HPDE6-E6E7 (cell line): ENCODE measurements around the gene DNAJC21.
A peak's percentile ranks its signal among the peaks of the same experiment; 100 is the strongest.
"Not testable (repeated sequence)": the region's sequence is repeated elsewhere in the genome, so short reads cannot be mapped to it uniquely, and the experiment has no call there.

Experiments used
- DNase-seq: peaks from one replicate; pipeline ENCODE4 v3.0.0; 2011; ENCODE audit warnings: missing footprints; ENCODE audit errors: extremely low spot score

The DNAJC21 gene

GRCh38 chr5:34923256-34923655, 6.1 kb upstream of the DNAJC21 start:
- not testable (repeated sequence) for DNase-seq

DNA sequence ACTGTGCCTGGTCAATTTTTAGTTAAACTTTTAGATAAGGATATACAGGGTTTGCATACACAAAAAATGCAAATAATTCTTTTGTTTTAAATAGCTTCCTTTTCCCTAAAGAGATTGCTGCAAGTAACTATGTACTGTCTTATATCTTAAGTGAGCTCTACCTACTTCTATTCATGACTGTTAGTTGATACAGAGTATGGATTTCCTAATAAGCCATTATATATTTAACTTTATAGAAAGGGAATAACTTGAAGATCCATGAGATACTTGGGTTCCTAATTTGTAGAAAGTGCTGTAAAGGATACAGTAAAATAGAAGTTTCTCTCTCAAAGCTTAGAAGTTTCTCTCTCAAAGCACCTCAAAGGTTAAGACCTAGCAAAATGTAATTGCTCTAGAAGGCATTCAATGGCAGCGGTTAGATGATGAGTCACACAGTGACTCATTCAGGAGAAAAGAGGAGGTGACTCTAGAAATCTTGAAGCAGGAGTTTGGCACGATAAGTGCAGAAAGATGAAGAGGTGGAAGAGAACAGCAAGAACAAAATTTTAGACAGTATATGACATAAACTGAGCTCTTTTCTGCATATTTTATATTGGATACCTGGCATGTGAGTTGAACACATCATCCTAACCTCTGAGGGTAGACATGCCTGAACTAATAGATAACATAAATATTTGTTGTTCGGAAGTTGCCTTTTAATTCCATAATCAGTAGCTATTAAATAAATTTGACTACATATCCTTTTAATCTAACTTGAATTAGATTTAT, 5.5 kb upstream of the DNAJC21 start:
- peak; percentile 51 for DNase-seq

DNA sequence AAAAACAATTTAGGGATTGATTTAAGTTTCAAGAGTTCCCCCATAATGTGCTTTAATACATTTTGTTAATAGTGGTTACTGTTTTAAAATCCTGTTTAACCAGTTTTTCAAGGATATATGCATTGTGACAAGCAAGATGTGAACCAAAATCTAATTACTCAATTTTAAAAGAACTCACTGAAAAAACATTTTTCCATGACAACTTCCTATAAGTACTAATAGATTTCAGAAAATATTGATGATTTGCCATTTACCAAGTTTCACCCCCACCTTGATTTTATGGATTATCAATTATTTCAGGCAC, 4.9 kb upstream of the DNAJC21 start:
- no peak for DNase-seq

GRCh38 chr5:34926318-34926888, 3.0 kb upstream of the DNAJC21 start:
- DNase-seq, result no peak

- no peak for DNase-seq
These were observed 1.6 kb upstream of the DNAJC21 start for GRCh38 chr5:34927785-34928184.

- DNase-seq, result no peak
These were observed 1.1 kb upstream of the DNAJC21 start for GRCh38 chr5:34928267-34928666.

DNA sequence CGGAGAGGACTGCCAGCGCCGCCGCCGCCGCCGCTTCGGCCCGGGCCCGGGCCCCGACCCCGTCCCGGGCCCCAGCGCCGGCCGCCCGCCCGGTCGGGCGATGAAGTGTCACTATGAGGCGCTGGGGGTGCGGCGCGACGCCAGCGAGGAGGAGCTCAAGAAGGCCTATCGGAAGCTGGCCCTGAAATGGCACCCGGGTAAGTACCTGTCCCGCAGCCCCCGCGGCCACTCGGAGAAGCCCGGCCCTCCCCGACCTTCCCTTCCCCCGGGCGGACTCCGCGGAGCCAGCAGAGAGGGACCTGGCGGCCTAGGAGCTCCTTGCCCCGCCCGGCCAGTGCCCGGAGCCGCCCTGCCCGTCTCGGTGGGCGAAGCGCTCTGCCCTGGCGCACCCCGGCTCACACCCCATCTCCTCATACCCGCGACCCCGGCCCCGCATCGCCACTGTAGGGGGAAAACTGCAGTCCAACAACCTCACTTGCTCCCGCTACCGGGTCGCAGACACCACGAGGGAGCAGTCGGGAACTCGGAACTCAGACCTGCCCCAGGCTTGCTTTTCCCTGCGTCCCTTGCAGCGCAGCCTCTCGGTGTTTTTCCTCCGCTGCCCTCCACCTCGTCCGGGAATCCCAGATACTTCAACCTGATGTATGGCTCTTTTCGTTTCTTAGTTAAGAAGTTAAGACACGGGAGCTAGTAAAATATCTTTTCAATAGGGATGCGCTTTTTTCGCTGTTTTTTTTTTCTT, 532 bp downstream of the DNAJC21 start:
- peak; percentile 57 for DNase-seq

GRCh38 chr5:34930462-34930844, 1.1 kb downstream of the DNAJC21 start:
- no peak for DNase-seq

GRCh38 chr5:34930870-34931269, 1.5 kb downstream of the DNAJC21 start:
- DNase-seq, result no peak

DNA sequence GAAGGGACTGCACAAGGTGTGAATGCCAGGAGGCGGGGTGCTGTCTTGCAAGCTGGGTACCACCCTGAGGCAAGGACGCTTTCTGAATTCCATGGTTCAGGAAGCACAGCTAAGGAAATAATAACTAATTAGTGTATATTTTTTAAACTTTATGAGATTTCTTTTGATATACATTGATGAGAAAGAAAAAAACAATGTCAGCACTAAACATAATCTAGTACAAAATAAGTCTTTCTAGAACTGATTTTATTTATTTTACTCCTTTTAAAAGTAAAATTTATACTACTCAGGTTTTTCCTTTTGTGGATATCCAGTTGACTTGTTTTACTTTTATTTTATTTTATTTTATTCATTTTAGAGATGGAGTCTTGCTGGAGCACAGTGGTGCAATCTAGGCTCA, 3.6 kb downstream of the DNAJC21 start:
- no peak for DNase-seq

GRCh38 chr5:34941936-34942335, 12.6 kb downstream of the DNAJC21 start:
- DNase-seq, result no peak

DNA sequence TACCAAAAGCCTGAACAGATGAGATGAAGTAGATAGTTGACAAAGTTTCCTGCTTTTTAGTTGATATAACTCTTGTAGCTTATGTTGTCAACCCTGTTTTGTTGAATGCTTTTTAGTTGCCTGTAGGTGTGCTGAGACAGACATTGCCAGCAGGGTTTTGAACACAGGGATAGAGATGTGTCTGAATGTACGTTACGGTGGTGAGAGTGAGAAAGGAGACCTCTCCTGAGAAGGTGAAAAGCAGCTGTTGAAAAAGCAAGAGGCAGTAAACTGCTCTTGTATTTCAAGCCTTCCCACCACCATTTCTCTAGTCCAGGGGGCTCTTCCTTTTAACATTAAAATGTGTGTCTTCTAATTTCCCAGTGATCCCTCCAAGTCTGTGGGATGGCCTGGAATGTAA, 14.7 kb downstream of the DNAJC21 start:
- no peak for DNase-seq

DNA sequence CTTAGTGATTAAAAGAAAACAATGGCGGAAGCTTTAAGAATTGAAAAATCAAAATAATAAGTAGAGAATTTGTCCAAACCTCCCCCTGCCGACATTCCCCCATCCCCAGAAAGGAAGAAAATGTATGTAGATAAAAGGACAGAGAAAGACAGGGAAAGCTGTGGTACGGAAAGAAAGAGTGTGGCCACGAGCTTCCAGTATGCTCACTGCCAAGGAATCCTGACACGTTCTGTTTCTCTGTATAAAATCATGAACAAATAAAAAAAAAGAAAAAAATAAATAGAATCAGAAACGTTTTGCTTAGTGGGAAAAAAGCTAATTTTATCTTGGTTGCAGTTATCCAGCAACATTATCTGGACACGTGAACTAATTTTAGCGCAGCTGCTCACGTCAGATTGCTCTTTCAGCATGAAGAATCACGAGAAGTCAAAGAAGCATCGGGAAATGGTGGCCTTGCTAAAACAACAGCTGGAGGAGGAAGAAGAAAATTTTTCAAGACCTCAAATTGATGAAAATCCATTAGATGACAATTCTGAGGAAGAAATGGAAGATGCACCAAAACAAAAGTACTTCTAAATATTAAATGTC, 15.2 kb downstream of the DNAJC21 start:
- DNase-seq, result no peak

DNA sequence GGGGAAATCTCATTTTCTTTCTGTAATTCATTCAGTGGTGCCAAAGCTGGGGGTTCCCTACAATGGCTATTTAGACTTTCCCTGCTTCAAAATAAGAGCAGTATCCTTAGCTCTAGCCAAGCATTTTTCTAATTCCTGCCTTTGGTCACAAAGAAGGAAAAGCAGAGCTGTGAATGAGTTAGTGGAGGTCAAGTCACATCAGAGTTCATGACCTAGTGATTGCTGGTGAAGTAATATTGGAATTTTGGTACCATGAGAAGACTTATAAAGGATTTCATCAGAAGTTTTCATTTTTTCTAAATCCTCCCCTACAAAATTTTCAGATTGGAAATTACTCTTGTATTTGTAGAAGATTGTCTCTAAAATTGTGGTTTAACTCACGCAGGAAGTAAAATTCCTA, 28.0 kb downstream of the DNAJC21 start:
- DNase-seq, result no peak

- DNase-seq, result peak; percentile 28
These were observed 28.7 kb downstream of the DNAJC21 start for GRCh38 chr5:34957857-34958690.

DNA sequence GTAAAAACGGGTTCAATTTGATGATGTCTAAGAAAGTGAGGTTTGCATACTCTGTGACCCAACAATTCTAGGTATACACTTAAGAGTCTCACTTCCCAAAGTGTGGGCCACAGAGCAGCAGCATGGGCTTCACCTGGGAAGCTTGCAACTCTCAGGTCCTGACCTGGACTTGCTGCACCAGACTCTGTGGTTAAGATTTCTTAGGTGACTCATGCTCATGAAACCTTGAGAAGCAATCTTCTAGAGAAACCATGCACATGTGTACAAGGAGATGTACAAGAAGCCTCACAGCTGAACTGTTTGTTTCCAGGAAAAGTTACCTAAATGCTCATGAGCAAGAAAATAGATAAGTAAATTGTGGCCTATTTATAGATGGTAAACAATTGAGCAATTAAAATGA, 30.0 kb downstream of the DNAJC21 start:
- DNase-seq, result peak; percentile 37

DNA sequence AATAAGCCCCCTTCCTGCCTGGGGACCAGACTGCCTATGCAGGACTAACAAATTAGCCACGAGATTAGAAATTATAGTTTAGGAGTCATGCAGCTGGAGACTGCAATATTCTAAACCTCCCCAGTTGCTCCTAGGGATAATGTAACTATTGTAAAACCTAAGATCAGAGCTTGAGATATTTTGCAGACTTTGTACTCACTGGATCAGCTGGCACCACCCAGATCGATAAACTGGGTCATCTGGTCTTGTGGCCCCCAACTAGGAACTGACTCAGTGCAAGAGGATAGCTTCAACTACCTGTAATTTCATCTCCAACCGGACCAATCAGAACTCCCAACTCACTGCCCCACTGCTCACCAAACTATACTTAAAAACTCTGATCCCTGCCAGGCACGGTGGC, 38.2 kb downstream of the DNAJC21 start:
- DNase-seq, result no peak

DNA sequence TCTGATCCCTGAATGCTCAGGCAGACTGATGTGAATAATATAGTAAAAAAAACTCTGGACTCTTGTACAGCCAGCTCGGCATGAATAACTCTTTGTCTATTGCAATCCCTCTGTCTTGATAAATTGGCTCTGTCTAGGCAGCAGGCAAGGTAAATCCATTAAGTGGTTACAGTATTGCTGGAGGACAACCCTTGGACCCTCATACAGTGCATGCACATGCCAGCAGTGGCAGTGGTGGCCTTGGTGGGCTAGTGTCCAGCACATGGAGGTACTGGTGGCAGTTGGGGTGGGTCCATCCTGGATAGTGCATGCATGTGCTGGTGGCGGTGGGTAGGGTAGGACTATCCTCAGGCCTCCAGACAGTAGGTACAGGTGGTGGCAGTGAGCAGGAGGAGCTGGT, 38.9 kb downstream of the DNAJC21 start:
- DNase-seq, result no peak

DNA sequence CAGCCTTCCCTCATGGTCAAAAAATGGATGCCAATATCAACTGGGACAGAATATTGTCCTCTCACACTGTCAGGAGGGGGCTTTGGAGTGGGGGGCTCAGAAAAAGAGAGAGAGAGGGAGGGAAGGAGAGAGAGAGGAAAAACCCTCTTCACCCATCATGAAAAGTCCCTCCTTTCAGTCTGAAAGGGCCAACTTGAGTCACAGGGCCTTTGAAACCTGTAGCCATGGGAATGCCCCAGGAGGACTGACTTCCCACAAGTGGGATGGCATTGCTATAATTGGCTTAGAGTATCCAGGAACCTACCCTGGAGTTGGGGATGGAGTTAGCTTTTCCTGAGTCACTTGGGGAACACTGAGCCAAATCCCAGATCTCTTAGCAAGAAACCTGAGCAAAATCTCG, 41.2 kb downstream of the DNAJC21 start:
- DNase-seq, result no peak

- not testable (repeated sequence) for DNase-seq
These were observed 42.3 kb downstream of the DNAJC21 start for GRCh38 chr5:34971655-34972054.

DNA sequence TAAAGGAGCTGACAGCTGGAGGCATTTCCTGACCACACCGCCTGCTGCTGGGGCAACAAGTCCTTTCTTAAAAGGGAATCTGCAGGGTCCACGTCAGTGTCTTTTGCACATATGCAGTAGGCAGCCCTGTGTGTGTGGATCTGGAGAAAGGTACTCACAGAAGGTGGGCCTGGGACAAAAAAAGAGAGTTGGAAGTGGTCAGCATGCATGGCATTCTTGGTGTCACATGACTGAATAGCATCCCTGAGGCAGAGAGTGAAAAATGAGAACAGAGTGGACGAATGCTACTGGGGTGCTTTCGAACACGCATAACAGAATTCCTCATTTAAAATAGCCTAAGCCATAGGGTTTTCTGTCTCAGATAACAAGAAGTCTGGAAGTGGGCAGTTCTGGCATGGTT, 47.0 kb downstream of the DNAJC21 start:
- no peak for DNase-seq
